ENCODE data around the gene AKAP13.

The AKAP13 gene

DNA sequence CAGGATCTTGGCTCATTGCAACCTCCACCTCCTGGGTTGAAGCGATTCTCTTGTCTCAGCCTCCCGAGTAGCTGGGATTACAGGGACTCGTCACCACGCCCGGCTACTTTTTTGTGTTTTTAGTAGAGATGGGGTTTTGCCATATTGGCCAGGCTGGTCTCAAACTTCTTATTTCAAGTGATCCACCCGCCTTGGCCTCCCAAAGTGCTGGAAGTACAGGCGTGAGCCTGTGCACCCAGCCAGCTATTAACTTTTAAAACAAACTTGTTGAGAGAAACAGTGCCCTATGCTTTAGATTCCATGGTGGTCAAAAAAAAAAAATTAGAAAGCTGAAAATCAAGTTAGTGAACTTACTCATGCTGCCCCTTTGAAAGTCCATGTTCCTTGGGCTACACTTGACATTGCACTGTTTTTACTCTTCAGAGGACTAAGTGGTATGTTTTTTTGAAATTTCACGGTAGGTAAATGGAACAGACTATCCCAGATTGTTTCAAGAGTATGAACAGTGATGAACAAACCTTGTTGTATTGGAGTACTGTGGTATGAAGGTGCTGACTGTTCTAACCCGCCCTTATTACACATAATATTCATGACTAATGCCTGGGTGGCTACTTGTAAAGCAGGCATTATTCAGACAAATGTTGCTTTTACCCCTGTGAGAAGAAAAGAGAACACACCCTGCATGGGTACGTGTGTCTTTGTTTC lies 207.5 kb downstream of the AKAP13 start:
- Mint-ChIP-seq H3K27ac (no peak overlapping the region), H3K27me3 (no peaks in the 10 kb centered on the region), H3K4me1 (peaks cover 55% of the 10 kb centered on the region), H3K4me3 (no peak overlapping the region), H3K9me3 (no peaks in the 10 kb centered on the region)
- ATAC-seq, result no peak
- DNase-seq, result no peak

DNA sequence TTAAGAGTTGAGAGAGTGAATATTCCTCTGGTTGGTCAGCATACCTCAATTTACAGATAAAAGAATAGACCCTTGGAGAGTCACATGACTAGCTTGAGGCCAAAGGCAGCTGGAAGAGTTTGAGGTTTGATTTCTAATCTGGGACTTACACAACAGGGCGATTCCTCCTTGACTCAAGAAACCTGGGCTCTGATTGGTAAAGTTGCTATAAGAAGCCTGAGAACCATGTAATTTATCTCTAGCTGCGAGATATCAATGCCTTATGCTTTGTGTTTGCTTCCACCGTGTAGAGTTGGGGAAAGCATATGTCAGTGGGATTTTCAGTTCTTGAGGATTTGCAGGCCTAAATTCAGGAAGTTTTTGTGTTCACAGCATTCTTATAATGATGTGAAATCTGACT lies 208.3 kb downstream of the AKAP13 start:
- Mint-ChIP-seq H3K27ac (no peak overlapping the region), H3K27me3 (no peaks in the 10 kb centered on the region), H3K9me3 (no peaks in the 10 kb centered on the region), H3K4me3 (no peak overlapping the region), H3K4me1 (peaks cover 49% of the 10 kb centered on the region)
- DNase-seq, result no peak
- no peak for ATAC-seq

GRCh38 chr15:85589851-85590250 lies 209.4 kb downstream of the AKAP13 start:
- Mint-ChIP-seq H3K9me3 (no peaks in the 10 kb centered on the region), H3K27me3 (no peaks in the 10 kb centered on the region), H3K27ac (no peak overlapping the region), H3K4me1 (peaks cover 49% of the 10 kb centered on the region), H3K4me3 (no peak overlapping the region)
- no peak for DNase-seq
- no peak for ATAC-seq

DNA sequence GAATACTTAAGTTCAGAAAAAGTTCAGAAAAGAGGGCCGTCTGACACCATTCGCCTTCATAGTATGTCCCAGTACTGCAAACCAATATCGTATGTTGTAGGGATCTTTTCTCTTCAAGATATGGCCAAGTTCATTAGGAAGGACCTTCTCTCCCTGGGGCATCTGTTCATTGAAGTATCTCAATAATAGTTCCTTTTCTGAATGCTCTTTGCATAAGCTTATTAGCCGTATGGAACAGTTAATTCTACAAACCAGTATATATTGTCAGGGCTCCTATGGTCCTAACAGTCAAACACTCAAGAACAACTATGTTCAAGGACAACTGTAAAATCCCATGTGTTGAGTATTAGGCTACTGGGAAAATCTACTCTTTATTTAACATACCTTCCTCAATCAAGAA lies 211.2 kb downstream of the AKAP13 start:
- peaks cover 50% of the 10 kb centered on the region for H3K4me1 Mint-ChIP-seq
- no peaks in the 10 kb centered on the region for H3K9me3 Mint-ChIP-seq
- no peaks in the 10 kb centered on the region for H3K27me3 Mint-ChIP-seq

DNA sequence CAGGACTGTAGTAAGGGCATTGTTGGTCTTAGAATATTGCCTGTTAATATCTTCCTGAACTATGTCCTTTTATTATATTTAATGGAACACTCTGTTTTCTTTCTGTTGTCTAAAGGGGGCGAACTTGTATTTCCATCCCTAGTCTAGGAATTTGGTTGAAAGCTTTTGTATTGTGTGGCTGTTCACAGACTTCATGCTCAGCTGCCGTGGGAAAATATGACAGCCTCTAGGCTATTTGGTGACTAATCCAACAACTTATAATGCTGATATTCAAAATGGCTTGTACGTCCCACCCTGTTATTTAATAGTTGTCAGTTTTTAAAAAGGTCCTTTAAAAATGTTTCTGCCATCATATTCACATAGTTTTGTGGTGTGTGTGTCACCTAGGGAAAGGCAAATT lies 211.7 kb downstream of the AKAP13 start:
- Mint-ChIP-seq H3K4me3 (no peak overlapping the region), H3K4me1 (peaks cover 55% of the 10 kb centered on the region), H3K27ac (no peak overlapping the region), H3K27me3 (no peaks in the 10 kb centered on the region), H3K9me3 (no peaks in the 10 kb centered on the region)
- DNase-seq (no peak), ATAC-seq (no peak)

More for the DNA sequence above, 211.2 kb downstream of the AKAP13 start:
- Mint-ChIP-seq H3K4me3 (no peak overlapping the region), H3K27ac (no peak overlapping the region)
- ATAC-seq (no peak), DNase-seq (no peak)

- H3K27ac Mint-ChIP-seq, result peak overlapping the region in 1 of 2 donors; percentile 52
- H3K4me3 Mint-ChIP-seq, result no peak overlapping the region
- ATAC-seq, result no peak
- H3K9me3 Mint-ChIP-seq, result no peaks in the 10 kb centered on the region
- H3K27me3 Mint-ChIP-seq, result no peaks in the 10 kb centered on the region
- peaks cover 56% of the 10 kb centered on the region for H3K4me1 Mint-ChIP-seq
- DNase-seq, result no peak
Measured at GRCh38 chr15:85593809-85594445, 213.5 kb downstream of the AKAP13 start.

- no peaks in the 10 kb centered on the region for H3K27me3 Mint-ChIP-seq
- no peaks in the 10 kb centered on the region for H3K9me3 Mint-ChIP-seq
- ATAC-seq (peak; percentile 53), DNase-seq (no peak)
- H3K4me3 Mint-ChIP-seq, result peak overlapping the region; percentile 46 to 64
- H3K4me1 Mint-ChIP-seq, result peaks cover 67% of the 10 kb centered on the region
- H3K27ac Mint-ChIP-seq, result peak overlapping the region in 1 of 2 donors; percentile 69
Measured at GRCh38 chr15:85595804-85596536, 215.6 kb downstream of the AKAP13 start.

- H3K27me3 Mint-ChIP-seq, result no peaks in the 10 kb centered on the region
- H3K4me3 Mint-ChIP-seq, result peak overlapping the region in 1 of 2 donors; percentile 53
- H3K4me1 Mint-ChIP-seq, result peaks cover 60% of the 10 kb centered on the region
- ATAC-seq, result peak; percentile 89
- DNase-seq, result no peak
- peak overlapping the region; percentile 30 to 52 for H3K27ac Mint-ChIP-seq
- H3K9me3 Mint-ChIP-seq, result no peaks in the 10 kb centered on the region
Measured at GRCh38 chr15:85597155-85597815, 216.9 kb downstream of the AKAP13 start.

GRCh38 chr15:85598219-85598618 lies 217.8 kb downstream of the AKAP13 start:
- Mint-ChIP-seq H3K4me1 (peaks cover 60% of the 10 kb centered on the region), H3K4me3 (no peak overlapping the region), H3K27ac (no peak overlapping the region), H3K9me3 (no peaks in the 10 kb centered on the region), H3K27me3 (no peaks in the 10 kb centered on the region)
- DNase-seq (no peak), ATAC-seq (no peak)

GRCh38 chr15:85598718-85599398 lies 218.5 kb downstream of the AKAP13 start:
- ATAC-seq (no peak), DNase-seq (no peak)
- Mint-ChIP-seq H3K9me3 (no peaks in the 10 kb centered on the region), H3K27ac (no peak overlapping the region), H3K4me1 (peaks cover 61% of the 10 kb centered on the region), H3K4me3 (no peak overlapping the region), H3K27me3 (no peaks in the 10 kb centered on the region)

GRCh38 chr15:85600001-85600400 lies 219.6 kb downstream of the AKAP13 start:
- Mint-ChIP-seq H3K27ac (no peak overlapping the region), H3K27me3 (no peaks in the 10 kb centered on the region), H3K9me3 (no peaks in the 10 kb centered on the region)

DNA sequence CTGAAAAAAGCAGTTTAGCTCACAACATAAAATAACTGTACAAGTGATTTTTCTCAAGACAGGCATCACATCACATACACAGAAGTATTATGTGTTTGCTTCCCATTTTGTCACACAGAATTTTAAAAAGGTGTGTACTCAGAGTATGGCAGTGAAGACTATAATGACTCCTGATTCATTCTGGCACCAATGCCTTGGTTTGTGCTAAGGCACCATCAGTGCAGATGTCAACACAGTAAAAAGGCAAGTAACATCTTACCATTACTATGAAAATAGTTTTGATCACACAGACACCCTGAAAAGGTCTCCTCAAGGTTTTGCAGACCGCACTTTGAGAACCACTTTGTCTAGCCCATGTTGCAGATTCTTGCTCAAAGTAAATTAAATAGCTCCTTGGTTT lies 222.8 kb downstream of the AKAP13 start:
- Mint-ChIP-seq H3K9me3 (no peaks in the 10 kb centered on the region), H3K27me3 (no peaks in the 10 kb centered on the region), H3K4me3 (no peak overlapping the region), H3K4me1 (peaks cover 19% of the 10 kb centered on the region), H3K27ac (no peak overlapping the region)
- ATAC-seq (no peak), DNase-seq (no peak)

More at GRCh38 chr15:85600001-85600400, 219.6 kb downstream of the AKAP13 start:
- DNase-seq (no peak), ATAC-seq (no peak)
- peaks cover 50% of the 10 kb centered on the region for H3K4me1 Mint-ChIP-seq
- H3K4me3 Mint-ChIP-seq, result no peak overlapping the region

GRCh38 chr15:85603703-85604102 lies 223.3 kb downstream of the AKAP13 start:
- Mint-ChIP-seq H3K27me3 (no peaks in the 10 kb centered on the region), H3K4me3 (no peak overlapping the region), H3K27ac (no peak overlapping the region), H3K9me3 (no peaks in the 10 kb centered on the region), H3K4me1 (peaks cover 18% of the 10 kb centered on the region)
- no peak for ATAC-seq
- no peak for DNase-seq

GRCh38 chr15:85604194-85604593 lies 223.8 kb downstream of the AKAP13 start:
- Mint-ChIP-seq H3K4me1 (peaks cover 15% of the 10 kb centered on the region), H3K9me3 (no peaks in the 10 kb centered on the region), H3K27ac (no peak overlapping the region), H3K27me3 (no peaks in the 10 kb centered on the region), H3K4me3 (no peak overlapping the region)
- DNase-seq, result no peak
- no peak for ATAC-seq

DNA sequence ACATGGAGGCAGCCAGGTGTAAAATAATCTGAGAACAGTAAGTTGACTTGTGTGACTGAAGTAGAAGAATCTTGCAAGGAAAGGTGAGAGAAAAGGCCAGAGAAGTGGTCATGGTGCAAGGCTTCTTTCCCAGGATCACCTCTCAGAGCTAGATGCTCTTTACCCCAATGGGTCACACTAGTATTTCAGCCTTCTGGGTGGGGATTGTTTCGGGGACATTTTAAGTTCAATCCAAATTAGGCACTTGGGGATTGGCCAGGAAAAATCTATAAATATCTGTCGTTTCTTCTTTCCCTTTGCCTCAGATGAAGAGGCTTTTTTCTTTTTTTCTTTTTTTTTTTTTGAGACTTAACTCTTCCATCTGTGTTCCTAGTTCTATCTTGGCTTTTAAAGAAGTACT lies 226.3 kb downstream of the AKAP13 start:
- no peak for DNase-seq
- no peaks in the 10 kb centered on the region for H3K9me3 Mint-ChIP-seq
- H3K27me3 Mint-ChIP-seq, result no peaks in the 10 kb centered on the region
- H3K27ac Mint-ChIP-seq, result peak overlapping the region in 1 of 2 donors; percentile 68
- peaks cover 16% of the 10 kb centered on the region for H3K4me1 Mint-ChIP-seq
- H3K4me3 Mint-ChIP-seq, result no peak overlapping the region
- ATAC-seq, result no peak
